ENCODE measurements around the gene ADGRL1.
A peak's percentile ranks its signal among the peaks of the same experiment; 100 is the strongest.
"Not testable (repeated sequence)": the region's sequence is repeated elsewhere in the genome, so short reads cannot be mapped to it uniquely, and the experiment has no call there.

ADGRL1 gene

GRCh38 chr19:14186684-14187083, 19.3 kb downstream of the ADGRL1 start:
- not testable (repeated sequence) for DNase-seq

GRCh38 chr19:14185691-14186090, 20.3 kb downstream of the ADGRL1 start:
- DNase-seq, result not testable (repeated sequence)

GRCh38 chr19:14185158-14185557, 20.8 kb downstream of the ADGRL1 start:
- no peak for DNase-seq

- no peak for DNase-seq
These were observed 22.1 kb downstream of the ADGRL1 start for GRCh38 chr19:14183741-14184350.

GRCh38 chr19:14182476-14182875, 23.5 kb downstream of the ADGRL1 start:
- no peak for DNase-seq

- DNase-seq, result no peak
These were observed 24.1 kb downstream of the ADGRL1 start for GRCh38 chr19:14181906-14182305.

GRCh38 chr19:14181199-14181598, 24.8 kb downstream of the ADGRL1 start:
- DNase-seq, result not testable (repeated sequence)

GRCh38 chr19:14177496-14178074, 28.4 kb downstream of the ADGRL1 start:
- DNase-seq, result no peak

- DNase-seq, result no peak
These were observed 30.6 kb downstream of the ADGRL1 start for GRCh38 chr19:14175351-14175792.

GRCh38 chr19:14174883-14175282, 31.1 kb downstream of the ADGRL1 start:
- no peak for DNase-seq

GRCh38 chr19:14168993-14169392, 37.0 kb downstream of the ADGRL1 start:
- no peak for DNase-seq

- DNase-seq, result no peak
These were observed 37.6 kb downstream of the ADGRL1 start for GRCh38 chr19:14168259-14168972.

- peak; percentile 25 for DNase-seq
These were observed 38.3 kb downstream of the ADGRL1 start for GRCh38 chr19:14167576-14168138.

GRCh38 chr19:14166999-14167575, 38.9 kb downstream of the ADGRL1 start:
- DNase-seq, result no peak

GRCh38 chr19:14165990-14166830, 39.8 kb downstream of the ADGRL1 start:
- no peak for DNase-seq

- no peak for DNase-seq
These were observed 41.1 kb downstream of the ADGRL1 start for GRCh38 chr19:14164724-14165493.

- DNase-seq, result no peak
These were observed 41.9 kb downstream of the ADGRL1 start for GRCh38 chr19:14164082-14164481.

GRCh38 chr19:14162871-14163297, 43.1 kb downstream of the ADGRL1 start:
- DNase-seq, result no peak

- no peak for DNase-seq
These were observed 44.7 kb downstream of the ADGRL1 start for GRCh38 chr19:14161305-14161704.

- DNase-seq, result no peak
These were observed 45.8 kb downstream of the ADGRL1 start for GRCh38 chr19:14160017-14160703.

GRCh38 chr19:14159059-14159458, 46.9 kb downstream of the ADGRL1 start:
- DNase-seq, result no peak

All from activated CD4-positive, alpha-beta T cell treated with anti-CD3 and anti-CD28 coated beads for 48 hours (primary cell).